ENCODE measurements around the gene SH3RF2. TPM values are rescaled to one million over a fixed set of nuclear protein-coding genes. Genes with fewer than 3 reads are reported as not detected.
"Not testable (repeated sequence)": the region's sequence is repeated elsewhere in the genome, so short reads cannot be mapped to it uniquely, and the experiment has no call there.

Gene SH3RF2
- total RNA-seq, 1 experiment from 2014 or later: not detected

GRCh38 chr5:146009020-146009419, 72.6 kb downstream of the SH3RF2 start:
- Histone ChIP-seq H3K4me1 (no peaks in the 10 kb centered on the region), H3K36me3 (no peaks in the 10 kb centered on the region), H3K27me3 (no peaks in the 10 kb centered on the region), H3K9me3 (replicated peaks) (no peaks in the 10 kb centered on the region), H3K27ac (no peak overlapping the region), H3K4me3 (no peak overlapping the region)
- DNase-seq: no peak

- not testable (repeated sequence) for H3K27ac ChIP-seq; H3K36me3 ChIP-seq; H3K27me3 ChIP-seq; H3K4me1 ChIP-seq; H3K4me3 ChIP-seq; DNase-seq; H3K9me3 ChIP-seq (replicated peaks)
These were observed 74.1 kb downstream of the SH3RF2 start for GRCh38 chr5:146010447-146010846.

GRCh38 chr5:146013761-146014160, 77.4 kb downstream of the SH3RF2 start:
- no peaks in the 10 kb centered on the region for H3K4me1 ChIP-seq

GRCh38 chr5:146015001-146015400, 78.6 kb downstream of the SH3RF2 start:
- Histone ChIP-seq H3K4me3 (no peak overlapping the region), H3K27me3 (no peaks in the 10 kb centered on the region), H3K27ac (no peak overlapping the region), H3K9me3 (replicated peaks) (no peaks in the 10 kb centered on the region), H3K4me1 (no peaks in the 10 kb centered on the region), H3K36me3 (no peaks in the 10 kb centered on the region)
- no peak for DNase-seq

More at GRCh38 chr5:146013761-146014160, 77.4 kb downstream of the SH3RF2 start:
- DNase-seq: no peak
- no peaks in the 10 kb centered on the region for H3K36me3 ChIP-seq
- no peak overlapping the region for H3K4me3 ChIP-seq
- H3K27ac ChIP-seq: no peak overlapping the region
- H3K27me3 ChIP-seq: no peaks in the 10 kb centered on the region
- no peaks in the 10 kb centered on the region for H3K9me3 ChIP-seq (replicated peaks)

- no peaks in the 10 kb centered on the region for H3K9me3 ChIP-seq (replicated peaks)
- H3K27me3 ChIP-seq: no peaks in the 10 kb centered on the region
- no peak for DNase-seq
- no peaks in the 10 kb centered on the region for H3K36me3 ChIP-seq
- H3K27ac ChIP-seq: no peak overlapping the region
- no peak overlapping the region for H3K4me3 ChIP-seq
- no peaks in the 10 kb centered on the region for H3K4me1 ChIP-seq
These were observed 80.5 kb downstream of the SH3RF2 start for GRCh38 chr5:146016764-146017484.

- no peaks in the 10 kb centered on the region for H3K36me3 ChIP-seq
- H3K27ac ChIP-seq: no peak overlapping the region
- no peaks in the 10 kb centered on the region for H3K9me3 ChIP-seq (replicated peaks)
- H3K4me1 ChIP-seq: no peaks in the 10 kb centered on the region
- DNase-seq: no peak
- no peaks in the 10 kb centered on the region for H3K27me3 ChIP-seq
- no peak overlapping the region for H3K4me3 ChIP-seq
These were observed 82.4 kb downstream of the SH3RF2 start for GRCh38 chr5:146018514-146019375.

GRCh38 chr5:146020100-146020499, 83.7 kb downstream of the SH3RF2 start:
- Histone ChIP-seq H3K27me3 (no peaks in the 10 kb centered on the region), H3K4me1 (no peaks in the 10 kb centered on the region), H3K27ac (no peak overlapping the region), H3K9me3 (replicated peaks) (no peaks in the 10 kb centered on the region), H3K4me3 (no peak overlapping the region), H3K36me3 (no peaks in the 10 kb centered on the region)
- no peak for DNase-seq

- Histone ChIP-seq H3K27ac (no peak overlapping the region), H3K27me3 (no peaks in the 10 kb centered on the region), H3K9me3 (replicated peaks) (no peaks in the 10 kb centered on the region), H3K4me3 (no peak overlapping the region), H3K4me1 (no peaks in the 10 kb centered on the region), H3K36me3 (no peaks in the 10 kb centered on the region)
- no peak for DNase-seq
These were observed 87.7 kb downstream of the SH3RF2 start for GRCh38 chr5:146024034-146024433.

GRCh38 chr5:146025114-146025680, 88.8 kb downstream of the SH3RF2 start:
- Histone ChIP-seq H3K4me3 (no peak overlapping the region), H3K9me3 (replicated peaks) (no peaks in the 10 kb centered on the region), H3K4me1 (no peaks in the 10 kb centered on the region), H3K27ac (no peak overlapping the region), H3K27me3 (no peaks in the 10 kb centered on the region), H3K36me3 (no peaks in the 10 kb centered on the region)
- DNase-seq: no peak

- Histone ChIP-seq H3K36me3 (no peaks in the 10 kb centered on the region), H3K9me3 (replicated peaks) (no peaks in the 10 kb centered on the region), H3K27me3 (no peaks in the 10 kb centered on the region), H3K27ac (no peak overlapping the region), H3K4me1 (no peaks in the 10 kb centered on the region), H3K4me3 (no peak overlapping the region)
- DNase-seq: no peak
These were observed 89.3 kb downstream of the SH3RF2 start for GRCh38 chr5:146025681-146026080.

- no peaks in the 10 kb centered on the region for H3K9me3 ChIP-seq (replicated peaks)
- no peaks in the 10 kb centered on the region for H3K36me3 ChIP-seq
- H3K27me3 ChIP-seq: no peaks in the 10 kb centered on the region
- DNase-seq: no peak
- no peak overlapping the region for H3K4me3 ChIP-seq
- H3K27ac ChIP-seq: no peak overlapping the region
- H3K4me1 ChIP-seq: no peaks in the 10 kb centered on the region
These were observed 90.1 kb downstream of the SH3RF2 start for GRCh38 chr5:146026307-146027010.

GRCh38 chr5:146027751-146028150, 91.4 kb downstream of the SH3RF2 start:
- Histone ChIP-seq H3K4me1 (no peaks in the 10 kb centered on the region), H3K27me3 (no peaks in the 10 kb centered on the region), H3K27ac (no peak overlapping the region), H3K9me3 (replicated peaks) (no peaks in the 10 kb centered on the region), H3K36me3 (no peaks in the 10 kb centered on the region), H3K4me3 (no peak overlapping the region)
- DNase-seq: no peak

- Histone ChIP-seq H3K27ac (no peak overlapping the region), H3K4me1 (no peaks in the 10 kb centered on the region), H3K9me3 (replicated peaks) (no peaks in the 10 kb centered on the region), H3K4me3 (no peak overlapping the region), H3K36me3 (no peaks in the 10 kb centered on the region), H3K27me3 (no peaks in the 10 kb centered on the region)
- DNase-seq: no peak
These were observed 96.5 kb downstream of the SH3RF2 start for GRCh38 chr5:146032911-146033310.

GRCh38 chr5:146034127-146034526, 97.7 kb downstream of the SH3RF2 start:
- H3K27ac ChIP-seq: no peak overlapping the region
- no peaks in the 10 kb centered on the region for H3K27me3 ChIP-seq
- H3K4me3 ChIP-seq: no peak overlapping the region
- H3K4me1 ChIP-seq: no peaks in the 10 kb centered on the region
- DNase-seq: no peak
- H3K9me3 ChIP-seq (replicated peaks): no peaks in the 10 kb centered on the region
- H3K36me3 ChIP-seq: no peaks in the 10 kb centered on the region

- DNase-seq: no peak
- H3K4me3 ChIP-seq: no peak overlapping the region
- no peaks in the 10 kb centered on the region for H3K36me3 ChIP-seq
- H3K27ac ChIP-seq: no peak overlapping the region
- no peaks in the 10 kb centered on the region for H3K27me3 ChIP-seq
- H3K4me1 ChIP-seq: no peaks in the 10 kb centered on the region
- no peaks in the 10 kb centered on the region for H3K9me3 ChIP-seq (replicated peaks)
These were observed 98.2 kb downstream of the SH3RF2 start for GRCh38 chr5:146034605-146035004.
